SU-DHL-6 (cell line): ENCODE measurements around the gene PLD3.

ENCODE experiments used
- EZH2phosphoT487 ChIP-seq: fragments of 200-600 bp; sonication (generic), shearing (Covaris generic); conservative IDR thresholded peaks from 2 replicates; pipeline ENCODE4 v1.6.1; 2018; ENCODE audit warnings: mild to moderate bottlenecking, antibody characterized with exemption, low read length, moderate library complexity, mixed read lengths
- TF ChIP-seq, protein P1 (sequence below): fragments of 200-600 bp; sonication (generic); IDR thresholded peaks from one replicate; pipeline ENCODE4 v1.5.1; 2017; ENCODE audit warnings: antibody characterized with exemption, mild to moderate bottlenecking, low read length, moderate library complexity; ENCODE audit not compliant: insufficient read depth, poor library complexity, severe bottlenecking

DNA sequence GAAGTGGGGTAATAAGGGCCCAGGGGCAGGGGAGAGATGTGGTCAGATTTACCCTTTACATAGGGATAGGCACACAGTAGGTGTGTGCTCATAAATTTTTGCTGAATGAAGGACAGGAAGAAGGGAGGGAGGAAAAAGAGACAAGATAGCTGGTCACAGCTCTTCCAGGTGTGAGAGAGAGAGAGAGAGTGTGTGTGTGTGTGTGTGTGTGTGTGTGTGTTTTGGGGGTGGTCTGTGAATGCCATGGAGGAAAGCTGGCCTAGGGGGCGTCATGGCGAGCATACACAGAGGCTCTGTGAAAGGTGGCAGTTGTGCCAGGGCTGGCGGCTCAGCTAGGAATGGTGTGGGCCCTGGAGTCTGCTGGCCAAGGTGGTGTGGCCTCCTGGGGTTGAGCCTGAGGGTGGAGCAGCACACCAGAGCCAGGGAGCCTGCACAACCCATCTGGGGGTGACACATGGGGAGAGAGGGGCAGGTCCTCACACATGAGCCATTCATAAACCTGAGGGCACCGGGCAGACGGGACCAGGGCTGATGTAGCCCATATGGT lies 70.6 kb downstream of the PLD3 start:
- TF ChIP-seq, protein P1, sequence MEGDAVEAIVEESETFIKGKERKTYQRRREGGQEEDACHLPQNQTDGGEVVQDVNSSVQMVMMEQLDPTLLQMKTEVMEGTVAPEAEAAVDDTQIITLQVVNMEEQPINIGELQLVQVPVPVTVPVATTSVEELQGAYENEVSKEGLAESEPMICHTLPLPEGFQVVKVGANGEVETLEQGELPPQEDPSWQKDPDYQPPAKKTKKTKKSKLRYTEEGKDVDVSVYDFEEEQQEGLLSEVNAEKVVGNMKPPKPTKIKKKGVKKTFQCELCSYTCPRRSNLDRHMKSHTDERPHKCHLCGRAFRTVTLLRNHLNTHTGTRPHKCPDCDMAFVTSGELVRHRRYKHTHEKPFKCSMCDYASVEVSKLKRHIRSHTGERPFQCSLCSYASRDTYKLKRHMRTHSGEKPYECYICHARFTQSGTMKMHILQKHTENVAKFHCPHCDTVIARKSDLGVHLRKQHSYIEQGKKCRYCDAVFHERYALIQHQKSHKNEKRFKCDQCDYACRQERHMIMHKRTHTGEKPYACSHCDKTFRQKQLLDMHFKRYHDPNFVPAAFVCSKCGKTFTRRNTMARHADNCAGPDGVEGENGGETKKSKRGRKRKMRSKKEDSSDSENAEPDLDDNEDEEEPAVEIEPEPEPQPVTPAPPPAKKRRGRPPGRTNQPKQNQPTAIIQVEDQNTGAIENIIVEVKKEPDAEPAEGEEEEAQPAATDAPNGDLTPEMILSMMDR = no peak
- no peak for TF ChIP-seq EZH2phosphoT487
